ENCODE data around the gene CTNNBIP1.

The CTNNBIP1 gene

DNA sequence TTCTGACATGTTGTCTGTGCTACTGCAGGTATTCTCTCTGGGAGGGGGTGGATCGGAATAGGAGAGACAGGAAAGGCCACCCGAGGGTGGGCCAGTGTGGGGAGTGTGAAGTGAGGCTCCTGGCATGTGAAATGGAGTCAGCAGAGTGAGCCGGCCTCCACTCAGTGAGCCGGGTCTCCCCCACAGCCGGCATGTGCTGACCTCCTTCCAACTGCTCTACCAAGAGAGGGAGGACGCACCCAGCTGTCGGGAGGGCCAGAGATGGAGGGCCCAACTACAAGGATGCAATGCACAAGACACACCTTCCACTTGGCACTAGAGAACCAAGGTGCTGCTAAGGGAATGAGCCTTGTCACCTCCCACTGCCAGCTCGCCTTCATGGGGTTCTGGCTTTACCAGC, 58.1 kb downstream of the CTNNBIP1 start:
- DNase-seq: no peak

DNA sequence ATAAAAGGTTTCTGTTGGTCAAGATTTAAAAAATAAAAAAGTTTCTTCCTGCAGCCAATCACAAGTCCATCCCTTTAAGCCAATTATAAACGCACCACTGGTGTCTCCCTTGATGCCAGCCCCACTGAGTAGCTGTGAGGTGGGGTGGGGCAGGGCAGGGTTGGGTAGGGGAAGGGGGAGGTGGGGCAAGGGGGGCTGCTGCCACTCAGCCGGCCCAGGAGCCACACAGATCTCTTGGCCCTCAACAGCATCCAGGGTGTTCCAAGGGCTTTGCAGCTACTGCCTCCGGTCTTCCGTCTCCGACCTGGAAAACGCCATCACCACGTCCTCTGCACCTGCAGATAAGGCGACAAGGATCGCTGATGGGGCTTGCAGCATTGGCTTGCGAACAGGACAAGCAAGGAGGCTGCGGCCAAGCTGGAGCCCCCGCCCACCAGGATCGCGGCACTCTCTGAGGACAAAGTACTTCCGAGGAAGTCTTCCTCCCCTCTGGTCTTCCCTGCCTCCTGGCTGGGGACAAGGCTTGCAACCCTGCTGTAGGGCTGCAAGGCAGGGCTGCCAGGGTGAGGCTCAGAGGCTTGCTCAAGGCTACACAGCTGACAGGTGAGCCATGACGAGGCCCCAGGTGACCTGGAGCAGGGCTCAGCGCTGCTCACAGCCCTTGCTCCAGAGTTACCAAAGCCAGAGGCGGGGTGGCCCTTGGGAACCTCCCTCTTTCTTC, 59.5 kb downstream of the CTNNBIP1 start:
- DNase-seq: no peak

DNA sequence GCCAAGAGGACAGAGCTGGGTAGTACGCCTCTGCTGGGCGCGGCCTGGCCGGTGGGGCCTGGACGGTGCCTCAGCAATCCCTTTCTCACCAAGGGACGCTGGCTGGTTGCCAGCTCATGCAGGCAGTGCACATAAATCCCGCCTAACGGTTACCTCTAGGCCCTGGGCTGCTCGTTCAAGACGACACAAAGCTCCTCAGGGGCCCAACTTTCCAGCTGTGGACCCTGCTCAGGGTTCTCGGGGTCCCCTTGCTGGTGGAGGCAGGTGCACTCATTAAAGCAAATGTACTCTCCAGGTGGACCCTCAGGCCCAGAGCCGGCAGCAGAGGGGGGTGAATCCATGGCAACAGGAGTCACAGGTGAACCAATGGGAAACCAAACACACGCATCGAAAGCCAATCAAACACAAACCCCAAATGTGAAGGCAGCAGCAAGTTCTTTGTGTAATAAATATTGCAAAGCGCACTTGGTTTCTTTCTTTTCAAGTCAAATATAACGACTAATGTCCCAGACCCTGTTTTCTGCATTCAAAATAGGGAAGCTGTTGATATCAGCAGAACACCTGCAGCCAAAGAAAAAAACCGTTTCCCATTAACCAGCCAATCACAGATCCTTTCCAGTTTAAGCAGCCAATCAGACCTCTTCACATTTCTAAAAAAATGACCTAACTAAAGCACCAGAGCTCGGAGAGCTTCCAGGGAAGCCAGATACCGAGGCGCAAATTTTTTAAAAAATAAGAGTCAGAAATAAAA, 60.2 kb downstream of the CTNNBIP1 start:
- DNase-seq: no peak

DNA sequence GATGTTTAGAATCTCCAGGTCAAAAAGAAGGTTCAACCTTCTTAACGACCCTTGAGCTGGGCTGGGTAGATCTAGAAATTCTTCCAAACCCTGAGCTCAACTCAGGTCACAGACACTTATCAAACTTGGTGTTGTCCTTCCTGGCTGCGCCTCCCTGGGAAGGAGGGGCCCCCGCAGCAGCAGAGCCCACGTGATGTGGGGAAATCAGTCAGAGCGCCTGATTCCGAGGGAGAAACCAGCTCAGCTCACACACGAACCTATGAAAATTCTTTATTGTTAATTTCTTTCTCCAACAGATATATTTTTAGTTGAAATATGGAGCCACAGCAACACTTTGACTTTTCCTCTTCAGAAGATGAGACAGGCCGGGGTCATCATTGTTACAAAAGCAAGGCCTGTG, 62.0 kb downstream of the CTNNBIP1 start:
- no peak for DNase-seq

DNA sequence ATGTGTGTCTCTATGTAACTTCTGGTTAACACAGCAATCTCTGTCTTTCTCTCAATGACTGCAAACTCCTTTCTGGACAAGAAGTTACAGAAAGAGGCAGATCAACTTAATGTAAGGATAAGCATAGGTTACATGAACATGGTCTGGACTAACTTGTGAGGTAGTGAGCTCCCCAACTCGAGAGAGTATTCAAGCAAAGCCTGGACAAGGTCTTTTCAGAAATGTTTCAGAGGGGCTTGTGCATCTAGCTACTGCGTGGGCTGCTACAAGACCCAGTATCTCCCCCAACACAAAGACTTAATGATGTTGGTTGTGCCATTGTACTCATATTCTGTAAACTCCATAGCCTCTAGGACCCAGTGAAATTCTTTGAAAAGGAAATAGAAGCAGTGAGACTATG, 62.8 kb downstream of the CTNNBIP1 start:
- no peak for DNase-seq

DNA sequence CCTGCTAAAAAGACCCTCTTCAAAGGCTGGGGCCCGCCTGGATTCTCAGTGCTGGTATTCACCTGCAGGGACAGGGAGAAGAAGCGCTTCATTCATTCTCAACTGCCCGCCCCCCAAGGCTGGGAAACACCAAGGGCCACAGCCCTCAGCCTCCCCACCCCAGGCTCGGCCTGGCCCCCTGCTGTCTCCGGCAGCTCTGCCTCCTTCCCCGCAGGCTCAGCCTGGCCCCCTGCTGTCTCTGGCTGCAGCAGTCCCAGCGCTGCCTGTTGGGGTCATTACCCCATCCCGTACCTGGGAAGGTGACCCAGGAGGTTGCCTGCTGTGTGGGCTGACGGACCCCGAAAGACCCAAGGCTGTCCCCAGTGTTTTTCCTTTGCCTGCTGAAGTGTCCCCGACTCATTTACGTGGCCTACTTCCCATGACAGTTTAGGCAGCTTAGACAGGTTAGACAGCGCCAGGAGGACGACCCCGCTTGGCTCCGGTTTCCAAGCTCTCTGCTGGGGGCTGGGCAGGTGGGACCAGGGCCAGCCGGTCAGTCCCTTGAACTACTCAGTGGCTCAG, 63.4 kb downstream of the CTNNBIP1 start:
- DNase-seq: no peak

DNA sequence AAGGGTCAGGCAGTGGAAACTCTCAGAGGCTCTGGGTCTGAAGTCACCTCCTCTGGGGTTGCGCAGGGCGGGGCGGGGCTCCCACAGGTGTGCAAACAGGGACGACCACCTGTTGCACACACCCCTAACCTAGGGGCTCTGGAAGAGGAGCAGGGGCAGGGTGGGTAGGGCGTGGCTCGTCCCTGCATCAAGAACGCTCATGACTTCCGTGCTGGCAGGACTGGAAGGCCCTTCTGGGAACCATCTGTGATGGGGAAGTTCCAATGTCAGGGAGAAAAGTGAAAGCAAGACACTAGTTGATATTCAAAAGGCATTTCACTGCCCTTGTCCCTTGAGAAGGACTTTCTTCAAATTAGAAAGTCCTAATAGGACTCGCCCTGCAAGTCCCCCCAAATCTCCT, 64.2 kb downstream of the CTNNBIP1 start:
- no peak for DNase-seq

DNA sequence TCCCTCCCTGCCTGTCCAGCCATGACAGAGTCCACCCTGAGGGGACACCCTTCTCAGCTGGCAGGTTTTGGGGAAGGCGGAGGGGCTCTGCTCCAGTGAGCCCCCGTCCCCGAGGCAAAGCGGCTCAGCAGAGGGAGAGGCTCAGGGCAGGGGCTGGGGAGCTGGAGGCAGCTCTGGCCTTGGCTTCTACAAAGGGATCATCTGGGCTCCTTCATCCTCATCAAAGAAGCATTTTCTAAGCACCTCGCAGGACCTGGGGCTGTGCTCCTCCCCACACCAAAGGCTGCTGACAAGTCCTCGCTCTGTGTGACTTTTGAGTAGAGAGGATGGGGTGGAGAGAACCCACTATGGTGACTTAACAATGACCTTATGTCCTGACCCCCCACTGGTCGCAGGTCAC, 65.3 kb downstream of the CTNNBIP1 start:
- no peak for DNase-seq

DNA sequence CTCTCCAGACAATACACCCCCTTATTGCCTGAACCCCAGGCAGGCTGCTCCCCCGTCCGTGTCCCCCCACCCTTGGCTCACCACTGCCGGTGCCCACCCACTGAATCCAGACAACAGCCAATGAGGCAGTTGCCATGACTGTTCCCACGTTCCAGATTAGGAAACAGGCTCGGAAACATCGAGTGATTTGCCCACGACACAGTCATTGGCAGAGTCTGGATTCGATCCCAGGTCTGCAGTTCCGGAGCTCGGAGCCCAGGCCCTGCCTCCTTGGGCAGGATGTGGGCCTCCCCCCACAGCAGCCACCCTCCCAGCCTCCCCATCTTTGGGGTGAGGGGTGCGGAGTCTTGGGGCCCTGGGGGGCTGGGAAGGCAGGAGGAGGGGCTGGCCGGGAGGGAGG, 66.0 kb downstream of the CTNNBIP1 start:
- DNase-seq: no peak

DNA sequence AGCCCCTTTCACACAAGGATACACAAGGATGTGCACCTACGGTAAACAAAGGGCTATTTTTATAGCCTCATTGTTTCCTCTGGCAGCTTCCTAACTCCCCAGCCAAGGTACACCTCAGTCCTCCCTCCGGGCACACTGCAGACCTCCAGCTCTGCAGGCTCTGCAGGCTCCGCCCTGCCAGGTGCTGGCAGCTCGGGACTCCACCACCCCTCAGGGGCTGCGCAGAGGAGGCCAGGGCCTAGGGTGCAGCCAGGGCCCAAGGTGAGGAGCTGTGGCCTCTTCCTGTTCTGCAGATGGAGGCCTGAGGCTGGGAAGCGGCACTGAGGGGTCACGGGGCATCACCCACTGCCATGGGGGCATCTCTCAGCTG, 66.5 kb downstream of the CTNNBIP1 start:
- DNase-seq: peak; percentile 57

DNA sequence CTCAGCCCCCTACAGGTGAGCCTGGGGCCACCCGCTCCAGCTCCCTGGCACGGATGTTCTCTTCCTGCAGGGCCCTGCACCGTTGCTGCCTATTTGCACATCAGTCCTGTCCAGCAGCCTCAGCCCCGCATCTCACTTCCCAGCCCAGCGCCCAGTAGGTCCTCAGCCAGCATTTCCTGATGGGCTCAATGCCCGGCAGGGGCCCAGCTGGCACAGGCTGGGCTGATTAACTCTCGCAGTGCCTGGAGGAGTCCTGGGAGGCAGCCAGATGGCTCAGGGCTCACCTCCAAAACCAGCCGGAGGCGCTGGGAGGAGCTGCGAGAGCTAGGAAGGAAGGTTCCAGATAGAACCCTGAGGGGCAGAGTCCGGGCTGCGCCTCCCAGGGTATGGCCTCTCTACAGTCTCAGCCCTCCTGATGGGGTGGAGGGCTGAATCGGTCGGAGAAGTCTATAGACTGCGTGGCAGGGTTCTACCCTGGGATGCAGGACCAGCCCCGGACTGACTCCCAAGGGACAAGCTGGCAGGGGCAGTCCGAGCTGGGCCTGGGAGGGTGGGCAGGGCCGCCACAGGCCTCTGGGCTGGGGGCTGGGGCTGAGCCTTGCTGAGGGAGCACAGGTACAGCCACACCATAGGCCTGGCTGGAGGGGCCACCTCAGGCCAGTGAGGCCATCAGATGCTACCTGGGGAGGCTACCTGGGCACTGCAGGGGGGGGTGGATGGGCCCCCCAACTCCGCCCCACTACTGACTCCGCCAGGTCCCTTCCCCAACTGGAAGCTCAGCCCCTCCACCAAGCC, 67.1 kb downstream of the CTNNBIP1 start:
- DNase-seq: peak; percentile 68

DNA sequence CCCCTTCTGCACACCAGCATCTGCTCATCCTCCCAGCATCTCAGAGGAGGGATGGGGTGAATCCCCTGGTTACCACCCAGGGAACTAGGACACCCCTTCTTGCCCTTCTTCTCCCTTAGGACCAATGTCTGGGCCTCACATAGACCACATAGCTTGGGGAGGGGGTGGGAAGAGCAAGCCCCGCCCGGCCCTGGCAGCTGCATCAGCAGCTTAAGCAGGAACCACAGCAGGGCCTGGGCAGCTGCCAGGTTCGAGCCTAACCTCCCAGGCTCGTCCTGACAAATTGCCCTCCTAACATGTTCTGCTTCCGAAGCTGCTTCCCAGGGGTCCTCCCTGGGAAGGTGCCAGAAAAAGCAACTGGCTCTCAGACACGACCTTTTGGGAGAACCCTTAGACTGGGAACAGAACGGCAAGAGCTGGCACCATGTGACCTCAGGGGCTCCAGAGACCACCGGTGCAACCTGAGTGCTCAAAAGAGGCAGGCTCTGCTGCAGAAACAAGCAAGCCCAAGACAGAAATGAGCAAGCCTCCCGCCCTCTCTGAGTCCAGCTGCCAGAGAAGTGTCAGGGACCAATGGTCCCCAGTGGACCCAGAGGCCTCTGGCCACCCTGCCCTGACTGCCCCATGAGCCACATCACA, 67.9 kb downstream of the CTNNBIP1 start:
- DNase-seq: peak; percentile 68

DNA sequence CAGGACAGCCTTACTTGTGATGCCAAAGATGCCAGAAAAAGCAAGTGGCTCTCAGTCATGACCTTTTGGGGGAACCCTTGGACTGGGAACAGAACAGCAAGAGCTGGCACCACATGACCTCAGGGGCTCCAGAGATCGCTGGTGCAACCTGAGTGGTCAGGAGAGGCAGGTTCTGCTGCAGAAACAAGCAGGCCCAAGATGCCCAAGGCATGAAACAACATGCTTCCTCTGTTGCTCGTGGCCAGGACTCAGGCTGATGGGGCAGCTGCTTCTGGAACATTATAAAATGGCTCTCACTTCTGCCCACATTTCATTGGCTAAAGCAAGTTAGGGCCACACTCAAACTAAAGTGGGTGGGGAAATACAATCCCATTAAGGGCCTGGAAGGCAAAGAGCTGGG, 68.6 kb downstream of the CTNNBIP1 start:
- DNase-seq: no peak

DNA sequence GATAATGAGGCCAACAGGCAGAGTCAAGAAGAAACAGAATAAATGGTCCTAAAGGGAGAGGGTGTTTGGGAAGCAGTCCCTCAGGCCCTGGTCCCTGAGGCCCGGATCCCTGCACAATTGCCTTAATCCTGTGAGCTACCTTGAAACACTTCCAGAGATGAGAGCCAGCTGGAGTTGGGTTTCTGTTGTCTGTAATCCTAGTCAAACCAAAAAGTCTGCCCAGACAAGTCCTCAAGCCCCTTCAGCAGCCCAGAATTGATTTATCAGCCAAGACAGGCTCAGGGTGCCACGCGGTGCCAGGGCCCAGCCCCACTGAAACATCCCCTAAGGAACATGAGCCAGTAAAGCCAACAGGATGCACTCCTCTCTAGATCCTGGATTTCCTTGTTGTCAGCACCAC, 69.9 kb downstream of the CTNNBIP1 start:
- no peak for DNase-seq

DNA sequence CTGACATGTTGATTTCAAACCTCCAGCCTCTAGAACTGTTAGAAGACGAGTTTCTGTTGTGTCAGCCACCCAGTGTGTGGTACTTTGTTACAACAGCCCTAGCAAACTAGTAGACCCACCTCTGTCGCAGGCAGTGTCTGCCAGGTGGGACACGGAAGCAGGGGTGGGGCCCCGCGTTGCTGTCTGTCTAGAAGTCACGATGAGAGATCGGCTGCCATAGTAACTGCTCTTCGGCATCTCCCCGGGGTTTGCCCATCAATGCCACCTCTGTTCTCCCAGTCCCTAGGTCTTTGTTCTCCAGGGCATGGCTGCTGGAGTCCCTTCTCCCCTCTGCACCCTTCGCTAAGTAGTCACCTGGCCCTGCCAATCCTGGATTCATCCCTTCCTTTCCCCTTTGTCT, 71.1 kb downstream of the CTNNBIP1 start:
- no peak for DNase-seq

DNA sequence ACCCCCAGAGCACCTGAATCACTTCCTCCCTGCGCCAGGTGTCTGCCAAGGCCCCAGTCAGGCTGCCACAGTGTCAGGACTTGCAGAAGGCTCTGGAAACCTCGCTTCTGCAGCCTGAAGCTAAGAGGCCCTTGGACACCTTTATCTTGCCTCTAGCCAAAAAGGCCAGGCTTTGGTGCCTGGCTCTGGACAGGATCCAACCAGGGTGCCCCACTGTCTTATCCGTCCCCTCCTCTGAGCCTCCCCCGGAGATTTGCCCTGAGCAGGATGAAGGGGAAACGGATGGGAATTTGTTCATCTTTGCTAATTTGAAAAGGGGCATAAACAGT, 73.5 kb downstream of the CTNNBIP1 start:
- DNase-seq: no peak

DNA sequence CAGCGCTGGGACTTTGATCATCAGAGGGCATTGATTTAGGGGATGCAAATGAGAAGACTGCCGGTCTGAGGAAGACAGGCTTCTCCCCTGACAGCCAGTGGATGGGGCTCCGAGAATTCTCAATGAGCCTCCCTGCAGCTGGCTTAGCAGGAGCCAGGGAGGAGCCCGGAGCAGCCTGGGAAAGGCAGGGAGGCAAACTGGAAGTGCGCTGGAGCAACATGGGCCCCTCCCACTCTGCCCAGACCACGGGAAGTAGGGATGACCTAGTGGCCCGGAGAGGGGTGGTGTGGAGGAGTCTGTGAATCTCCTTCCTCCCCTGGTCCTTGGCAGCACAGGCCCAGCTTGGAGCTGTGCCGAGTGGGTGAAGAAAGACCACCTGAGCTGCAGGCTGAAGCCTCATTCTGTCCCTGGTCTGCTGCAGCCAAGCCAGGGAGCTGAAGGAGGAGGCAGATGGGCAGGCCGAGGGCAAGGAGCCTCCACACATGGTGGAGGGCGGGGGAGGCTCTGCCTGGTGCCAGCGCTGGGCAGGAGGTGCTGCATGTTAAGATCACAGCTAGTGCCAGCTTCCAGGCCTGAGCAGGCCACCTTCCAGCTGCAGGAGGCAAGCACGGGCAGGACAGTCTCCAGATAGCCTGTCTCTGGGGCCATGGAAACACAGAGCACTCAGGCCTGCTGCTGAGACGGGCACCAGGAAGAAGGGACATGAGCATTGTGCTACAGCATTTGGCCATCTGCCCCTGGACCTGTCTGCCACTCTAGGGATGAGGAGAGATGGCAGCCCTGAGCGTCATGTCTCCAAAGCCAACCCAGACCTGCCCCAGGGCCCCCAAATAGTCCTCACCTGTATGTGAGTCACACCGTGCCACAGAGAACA, 74.1 kb downstream of the CTNNBIP1 start:
- DNase-seq: no peak

DNA sequence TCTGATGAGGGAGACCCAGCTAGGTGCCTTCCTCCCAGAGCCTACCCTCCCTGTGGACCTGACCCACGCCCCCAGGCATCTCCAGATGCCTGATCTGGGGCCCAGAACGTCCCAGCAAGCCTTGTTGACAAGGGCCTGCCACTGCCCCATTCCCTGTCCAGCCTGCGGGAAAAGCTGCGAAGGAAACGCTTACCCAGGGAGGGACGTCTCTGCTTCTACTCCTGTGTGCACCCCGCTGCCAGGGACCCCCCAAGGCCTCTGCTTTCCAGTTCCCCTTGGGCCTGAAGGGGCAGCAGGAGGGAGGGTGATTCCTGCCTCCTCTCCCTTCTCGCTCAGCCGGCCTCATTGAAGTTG, 74.7 kb downstream of the CTNNBIP1 start:
- no peak for DNase-seq

DNA sequence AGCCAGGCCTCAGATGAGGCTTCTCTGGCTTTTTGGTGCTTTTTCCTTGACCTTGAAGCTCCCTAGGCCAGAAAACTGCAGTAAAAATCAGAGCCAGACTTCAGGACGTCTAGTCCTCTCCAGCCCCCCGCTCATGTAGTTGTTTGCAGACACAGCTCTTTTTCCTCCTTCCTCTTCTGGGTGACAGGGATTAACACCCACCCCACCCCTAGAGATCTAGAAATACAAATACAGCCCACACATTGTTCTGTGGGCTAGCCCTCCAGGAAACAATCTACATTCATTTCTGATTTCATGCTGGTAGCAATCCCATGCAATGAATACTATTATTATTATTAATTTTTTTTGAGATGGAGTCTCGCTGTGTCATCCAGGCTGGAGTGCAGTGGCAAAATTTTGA, 76.4 kb downstream of the CTNNBIP1 start:
- DNase-seq: no peak

DNA sequence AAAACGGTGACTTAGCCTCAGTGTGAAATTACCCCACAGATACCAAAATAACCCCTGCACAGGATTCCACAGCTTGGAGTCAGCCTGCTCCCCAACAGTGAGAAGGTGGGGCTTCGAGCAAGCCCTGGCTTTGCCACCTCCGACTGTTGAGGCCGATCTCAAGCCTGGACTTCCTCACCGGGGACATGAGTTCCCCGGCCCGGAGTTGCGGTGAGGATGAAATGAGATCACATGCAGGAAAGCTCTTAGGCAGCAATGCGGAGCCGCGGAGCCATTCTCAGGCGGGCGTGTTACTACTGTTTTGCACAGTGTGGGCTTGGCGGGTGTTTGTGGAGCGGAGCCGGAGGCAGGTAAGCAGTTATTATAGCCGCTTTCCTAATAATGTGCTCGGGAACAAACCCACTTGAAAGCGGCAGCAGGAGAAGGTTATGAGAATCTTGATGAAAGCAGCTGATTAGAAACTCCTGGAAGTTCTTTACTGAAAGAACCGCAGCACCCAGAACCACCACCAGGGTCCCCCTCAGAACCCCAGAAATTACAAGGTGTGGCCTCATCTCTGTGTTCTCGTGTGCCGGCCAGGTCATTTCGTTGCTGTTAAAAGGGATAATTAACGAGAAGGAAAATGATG, 82.4 kb downstream of the CTNNBIP1 start:
- DNase-seq: no peak

DNA sequence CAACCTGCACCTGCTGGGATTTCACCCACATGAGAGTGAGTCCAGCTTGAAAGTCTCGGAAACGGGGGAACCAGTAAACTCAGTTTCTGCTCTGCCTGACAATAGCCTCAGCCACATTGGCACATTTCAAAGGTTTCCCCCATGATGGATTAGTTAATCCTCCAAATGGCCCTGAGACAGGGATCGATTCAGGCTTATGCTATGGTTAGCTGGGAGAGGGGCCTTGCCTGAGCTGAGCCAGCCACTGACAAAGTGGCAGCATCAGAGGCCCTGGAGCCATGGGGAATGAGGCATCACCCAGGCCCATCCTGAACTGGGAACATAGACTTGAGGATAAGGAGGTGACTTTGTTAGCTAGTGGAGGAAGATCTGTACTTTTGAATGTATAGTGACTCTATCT, 83.5 kb downstream of the CTNNBIP1 start:
- no peak for DNase-seq

DNA sequence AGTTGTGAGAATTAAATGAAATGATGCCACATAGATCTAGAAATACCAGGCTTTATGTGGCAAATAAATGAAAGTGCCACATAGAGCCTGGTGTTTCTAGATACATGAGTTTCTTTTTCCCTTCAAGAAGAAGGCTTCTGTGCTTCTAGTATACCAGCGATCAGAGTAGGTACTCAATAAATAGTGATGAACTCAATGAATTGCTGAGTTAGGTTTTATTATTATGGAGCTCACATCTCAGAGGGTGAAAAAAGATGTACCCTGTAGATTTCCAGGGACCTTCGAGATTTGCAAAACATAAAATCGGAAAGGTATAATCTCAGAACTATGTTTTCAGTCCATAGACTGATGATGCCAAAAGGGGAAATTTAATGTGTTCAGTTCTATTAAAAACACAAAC, 84.0 kb downstream of the CTNNBIP1 start:
- DNase-seq: no peak

All from NCI-H1092 (cell line).